Stimulated activated CD8-positive, alpha-beta memory T cell treated with anti-CD3 and anti-CD28 coated beads, Interleukin-12 subunit alpha, Interleukin-12 subunit beta, amount 100 ng/mL, for 1 hour (primary cell): ENCODE data around the gene UBR3.
"Not testable (repeated sequence)": the region's sequence is repeated elsewhere in the genome, so short reads cannot be mapped to it uniquely, and the experiment has no call there.

Experiments used
- DNase-seq: peaks from one replicate; pipeline ENCODE4 v3.0.0-alpha.2; 2020; ENCODE audit warnings: low read depth

UBR3 gene, protein sequence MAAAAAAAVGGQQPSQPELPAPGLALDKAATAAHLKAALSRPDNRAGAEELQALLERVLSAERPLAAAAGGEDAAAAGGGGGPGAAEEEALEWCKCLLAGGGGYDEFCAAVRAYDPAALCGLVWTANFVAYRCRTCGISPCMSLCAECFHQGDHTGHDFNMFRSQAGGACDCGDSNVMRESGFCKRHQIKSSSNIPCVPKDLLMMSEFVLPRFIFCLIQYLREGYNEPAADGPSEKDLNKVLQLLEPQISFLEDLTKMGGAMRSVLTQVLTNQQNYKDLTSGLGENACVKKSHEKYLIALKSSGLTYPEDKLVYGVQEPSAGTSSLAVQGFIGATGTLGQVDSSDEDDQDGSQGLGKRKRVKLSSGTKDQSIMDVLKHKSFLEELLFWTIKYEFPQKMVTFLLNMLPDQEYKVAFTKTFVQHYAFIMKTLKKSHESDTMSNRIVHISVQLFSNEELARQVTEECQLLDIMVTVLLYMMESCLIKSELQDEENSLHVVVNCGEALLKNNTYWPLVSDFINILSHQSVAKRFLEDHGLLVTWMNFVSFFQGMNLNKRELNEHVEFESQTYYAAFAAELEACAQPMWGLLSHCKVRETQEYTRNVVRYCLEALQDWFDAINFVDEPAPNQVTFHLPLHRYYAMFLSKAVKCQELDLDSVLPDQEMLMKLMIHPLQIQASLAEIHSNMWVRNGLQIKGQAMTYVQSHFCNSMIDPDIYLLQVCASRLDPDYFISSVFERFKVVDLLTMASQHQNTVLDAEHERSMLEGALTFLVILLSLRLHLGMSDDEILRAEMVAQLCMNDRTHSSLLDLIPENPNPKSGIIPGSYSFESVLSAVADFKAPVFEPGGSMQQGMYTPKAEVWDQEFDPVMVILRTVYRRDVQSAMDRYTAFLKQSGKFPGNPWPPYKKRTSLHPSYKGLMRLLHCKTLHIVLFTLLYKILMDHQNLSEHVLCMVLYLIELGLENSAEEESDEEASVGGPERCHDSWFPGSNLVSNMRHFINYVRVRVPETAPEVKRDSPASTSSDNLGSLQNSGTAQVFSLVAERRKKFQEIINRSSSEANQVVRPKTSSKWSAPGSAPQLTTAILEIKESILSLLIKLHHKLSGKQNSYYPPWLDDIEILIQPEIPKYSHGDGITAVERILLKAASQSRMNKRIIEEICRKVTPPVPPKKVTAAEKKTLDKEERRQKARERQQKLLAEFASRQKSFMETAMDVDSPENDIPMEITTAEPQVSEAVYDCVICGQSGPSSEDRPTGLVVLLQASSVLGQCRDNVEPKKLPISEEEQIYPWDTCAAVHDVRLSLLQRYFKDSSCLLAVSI (N-terminal part only)

GRCh38 chr2:169827272-169828140 is at the start of gene UBR3:
Gene UBR3 (plus strand): TSS chr2:169827454. CDS start chr2:169827508, 54 bp downstream.
- peak; percentile 80 for DNase-seq

DNA sequence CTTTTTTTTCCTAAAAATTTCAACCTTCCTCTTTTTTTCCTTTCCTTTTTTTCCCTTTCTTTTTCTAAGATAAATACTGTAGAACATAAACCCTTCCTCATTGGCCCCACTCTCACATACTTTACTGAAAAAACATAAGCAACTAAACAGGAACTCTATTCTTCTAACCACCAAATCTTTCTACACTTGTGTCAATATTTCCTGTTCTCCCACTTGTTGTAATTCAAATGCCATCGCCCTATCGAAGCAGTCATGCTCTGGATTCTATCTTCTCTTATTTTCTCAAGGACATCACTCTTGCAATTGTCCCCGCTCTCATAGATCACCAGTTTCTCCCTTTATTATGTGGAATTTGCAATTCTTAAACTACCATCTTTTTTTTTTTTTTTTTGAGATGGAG is 48.8 kb upstream of the UBR3 start:
- no peak for DNase-seq

GRCh38 chr2:169781249-169782013 is 45.8 kb upstream of the UBR3 start:
- DNase-seq: no peak

GRCh38 chr2:169782513-169782912 is 44.7 kb upstream of the UBR3 start:
- DNase-seq: no peak

- no peak for DNase-seq
Observed at GRCh38 chr2:169790581-169790980, 36.7 kb upstream of the UBR3 start.

- no peak for DNase-seq
Observed at GRCh38 chr2:169795181-169795580, 32.1 kb upstream of the UBR3 start.

DNA sequence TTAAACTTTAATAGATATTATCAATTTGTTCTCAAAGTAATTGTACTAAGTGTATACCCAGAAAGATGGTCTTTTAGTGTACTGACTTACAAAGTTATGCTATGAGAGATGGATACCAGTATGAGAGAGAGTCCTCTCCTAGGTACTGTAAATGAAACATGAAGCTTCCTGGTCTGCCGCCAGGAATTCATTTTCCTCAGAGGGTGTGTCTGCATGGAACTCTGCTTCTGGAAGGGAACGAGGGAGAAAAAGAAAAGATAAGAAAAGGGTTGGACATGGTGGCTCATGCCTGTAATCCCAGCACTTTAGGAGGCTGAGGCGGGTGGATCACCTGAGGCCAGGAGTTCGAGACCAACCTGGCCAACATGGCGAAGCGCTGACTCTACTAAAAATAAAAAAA is 30.8 kb upstream of the UBR3 start:
- DNase-seq: no peak

DNA sequence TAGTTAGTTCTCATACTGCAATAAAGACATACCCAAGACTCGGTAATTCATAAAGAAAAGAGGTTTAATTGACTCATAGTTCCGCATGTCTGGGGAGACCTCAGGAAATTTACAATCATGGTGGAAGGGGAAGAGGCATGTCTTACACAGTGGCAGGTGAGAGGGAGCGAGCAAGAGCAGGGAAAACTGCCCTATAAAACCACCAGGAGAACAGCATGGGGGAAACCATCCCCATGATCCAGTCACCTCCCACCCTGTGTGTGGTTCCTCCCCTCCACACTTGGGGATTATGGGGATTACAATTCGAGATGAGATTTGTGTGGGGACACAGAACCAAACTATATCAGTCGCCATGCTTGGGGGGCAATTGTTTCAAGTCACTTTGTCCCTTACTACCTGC is 29.7 kb upstream of the UBR3 start:
- DNase-seq: no peak

GRCh38 chr2:169798397-169798717 is 28.9 kb upstream of the UBR3 start:
- no peak for DNase-seq

DNA sequence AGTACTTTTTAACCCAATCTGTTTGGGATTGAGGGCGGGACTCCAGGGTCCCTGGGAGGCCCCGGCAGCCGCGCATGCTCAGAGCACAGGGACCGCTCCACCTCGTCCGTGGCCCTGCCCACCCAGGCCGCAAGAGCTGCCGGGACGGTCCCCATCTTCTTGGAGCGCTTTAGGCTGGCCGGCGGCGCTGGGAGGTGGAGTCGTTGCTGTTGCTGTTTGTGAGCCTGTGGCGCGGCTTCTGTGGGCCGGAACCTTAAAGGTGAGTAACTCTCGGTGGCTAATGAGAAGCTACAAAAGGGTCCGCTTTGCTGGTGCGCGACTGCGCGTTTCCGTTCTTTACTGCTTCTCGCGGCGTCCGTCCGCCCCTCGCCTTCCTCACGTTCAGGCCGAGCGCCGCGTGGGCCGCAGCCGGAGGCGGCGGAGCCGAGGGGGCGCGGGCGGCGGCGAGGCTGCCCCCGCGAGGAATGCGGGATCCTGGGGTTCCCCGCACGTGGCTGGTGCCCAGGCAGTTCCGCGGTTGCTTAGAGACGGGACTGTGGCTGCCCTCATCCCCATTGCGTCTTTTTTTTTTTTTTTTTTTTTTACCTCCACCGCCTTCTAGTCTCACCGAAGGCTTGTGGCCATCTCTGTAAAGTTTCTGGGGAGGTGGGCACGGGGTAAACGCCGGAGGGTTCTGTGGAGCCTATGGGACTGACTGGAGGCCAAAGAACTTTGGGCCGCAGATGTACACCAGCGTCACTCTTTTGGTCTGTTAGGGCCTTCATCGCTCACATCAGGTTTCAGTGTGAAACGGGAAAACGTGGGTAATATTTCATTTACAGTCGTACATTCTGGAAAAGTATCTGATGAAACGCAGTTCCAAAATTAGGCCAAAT is 28.3 kb upstream of the UBR3 start, which contains the start of gene SSB:
Gene SSB (plus strand): TSS at position 154 of the 875 bp plus-strand sequence. CDS start 2,090 bp downstream, outside the sequence.
- peak; percentile 89 for DNase-seq

GRCh38 chr2:169803480-169803879 is 23.8 kb upstream of the UBR3 start:
- DNase-seq: no peak

- DNase-seq: no peak
Observed at GRCh38 chr2:169806586-169806985, 20.7 kb upstream of the UBR3 start.

DNA sequence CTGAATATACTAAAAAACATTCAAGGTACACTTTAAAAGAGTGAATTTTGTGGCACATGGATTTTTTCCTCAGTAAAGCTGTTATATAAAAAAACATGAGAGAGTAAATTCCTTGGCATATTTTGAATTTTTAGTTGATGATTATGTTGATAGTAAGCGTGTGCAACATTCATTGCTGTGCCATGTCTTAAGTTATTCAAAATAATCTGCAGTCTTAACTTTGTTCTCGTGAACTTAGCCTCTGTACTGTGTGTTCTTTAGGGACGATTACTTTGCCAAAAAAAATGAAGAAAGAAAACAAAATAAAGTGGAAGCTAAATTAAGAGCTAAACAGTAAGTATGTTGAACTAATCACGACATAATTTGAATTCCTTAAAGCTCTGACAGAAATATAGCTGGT is 19.0 kb upstream of the UBR3 start:
- no peak for DNase-seq

DNA sequence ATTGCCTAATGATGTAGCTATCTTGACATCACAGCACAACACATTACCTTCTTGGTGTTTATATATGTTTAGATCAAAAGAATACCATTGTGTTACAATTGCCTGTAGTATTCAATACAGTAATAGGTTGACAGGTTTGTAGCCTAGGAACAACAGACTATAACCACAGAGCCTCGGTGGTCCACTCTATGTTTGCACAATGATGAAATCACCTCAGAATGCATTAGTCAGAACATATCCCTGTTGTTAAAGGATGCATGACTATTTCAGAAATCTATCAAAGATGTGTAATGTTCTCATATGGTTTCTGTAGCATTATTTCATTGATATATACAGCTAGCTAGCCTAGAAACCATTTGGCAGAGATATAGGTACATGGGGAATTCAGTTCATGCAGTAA is 11.4 kb upstream of the UBR3 start:
- no peak for DNase-seq

DNA sequence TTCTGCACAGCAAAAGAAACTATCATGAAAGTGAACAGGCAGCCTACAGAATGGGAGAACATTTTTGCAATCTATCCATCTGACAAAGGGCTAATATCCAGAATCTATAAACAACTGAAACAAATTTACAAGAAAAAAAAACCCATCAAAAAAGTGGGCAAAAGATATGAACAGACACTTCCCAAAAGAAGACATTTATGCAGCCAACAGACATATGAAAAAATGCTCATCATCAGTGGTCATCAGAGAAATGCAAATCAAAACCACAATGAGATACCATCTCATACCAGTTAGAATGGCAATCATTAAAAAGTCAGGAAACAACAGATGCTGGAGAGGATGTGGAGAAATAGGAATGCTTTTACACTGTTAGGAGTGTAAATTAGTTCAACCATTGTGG is 10.3 kb upstream of the UBR3 start:
- DNase-seq: not testable (repeated sequence)

GRCh38 chr2:169817369-169817768 is 9.9 kb upstream of the UBR3 start:
- DNase-seq: not testable (repeated sequence)

DNA sequence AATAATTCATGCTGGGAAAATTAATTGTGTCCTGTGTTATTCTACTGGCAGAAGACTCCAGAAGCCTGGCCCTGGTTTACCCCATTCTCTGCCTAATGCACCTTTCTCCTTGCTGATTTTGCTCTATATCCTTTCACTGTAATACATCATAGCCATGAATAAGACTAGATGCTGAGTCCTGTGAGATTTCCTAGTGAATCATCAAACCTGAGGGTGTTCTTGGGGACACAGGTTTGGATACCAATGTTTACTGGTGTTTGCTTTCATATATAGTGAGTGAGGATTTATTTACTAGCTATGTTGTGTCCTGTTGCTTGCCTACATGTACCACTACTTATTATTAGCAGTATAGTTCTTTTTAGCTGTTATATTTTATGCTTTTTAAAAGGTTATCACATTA is 9.0 kb upstream of the UBR3 start:
- DNase-seq: no peak

DNA sequence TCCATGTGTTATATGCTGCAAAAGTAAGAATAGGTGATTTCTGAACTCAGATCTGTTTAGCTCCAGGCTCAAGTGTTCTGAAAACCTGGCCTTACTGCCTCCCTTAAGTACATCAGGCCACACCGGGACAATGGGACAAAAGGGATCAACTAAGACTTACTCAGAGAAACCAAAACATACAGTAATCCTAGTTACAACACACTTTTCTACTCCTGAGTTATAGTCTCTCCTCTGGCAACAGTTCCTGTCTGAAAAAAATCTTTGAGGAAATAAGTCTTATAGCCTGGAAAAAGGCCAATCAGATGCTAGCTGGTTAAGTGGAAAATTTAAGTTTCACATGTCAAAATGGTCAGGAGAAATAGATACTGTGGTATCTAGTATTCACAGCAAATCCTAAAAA is 8.1 kb upstream of the UBR3 start:
- no peak for DNase-seq

DNA sequence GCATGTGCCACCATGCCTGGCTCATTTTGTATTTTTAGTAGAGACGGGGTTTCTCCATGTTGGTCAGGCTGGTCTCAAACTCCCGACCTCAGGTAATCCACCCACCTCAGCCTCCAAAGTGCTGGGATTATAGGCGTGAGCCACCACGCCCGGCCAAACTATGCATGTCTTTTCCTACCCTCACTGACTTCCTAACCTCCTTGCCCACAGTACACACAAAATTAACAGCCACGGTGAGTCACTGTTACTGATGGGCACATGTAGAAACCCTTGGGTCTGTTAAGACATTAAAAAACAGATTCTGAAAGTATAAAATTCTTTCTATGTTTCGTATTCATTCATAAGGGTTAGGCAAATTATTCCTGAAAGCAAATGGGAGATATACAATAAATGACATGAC is 7.2 kb upstream of the UBR3 start:
- not testable (repeated sequence) for DNase-seq
